Uterus (tissue), 4 donors: ENCODE results near the gene PITPNM3. TPM values are rescaled to one million over a fixed set of nuclear protein-coding genes. Genes with fewer than 3 reads are reported as not detected.

Experiments
- DNase-seq, 2 donors: peaks; one replicate each; pipeline ENCODE4 v3.0.0-alpha.2; 2019 to 2020
- H3K27ac ChIP-seq, 2 donors: fragments of 200-600 bp; sonication (generic); 1 replicate in 1 of 2; 2 replicates in 1 of 2; pipeline ENCODE4 v1.5.1; 2016 to 2018
- H3K27me3 ChIP-seq, 2 donors: fragments of 200-600 bp; sonication (generic); one replicate each; pipeline ENCODE4 v1.5.1; 2018 to 2019; ENCODE audit warnings: control low read depth in 1 of 2
- H3K36me3 ChIP-seq, 2 donors: fragments of 200-600 bp; sonication (generic); one replicate each; pipeline ENCODE4 v1.5.1; 2019; ENCODE audit warnings: control low read depth in 1 of 2
- H3K4me1 ChIP-seq, 2 donors: fragments of 200-600 bp; sonication (generic); one replicate each; pipeline ENCODE4 v1.5.1; 2018 to 2019; ENCODE audit warnings: control low read depth in 1 of 2
- H3K4me3 ChIP-seq, 2 donors: fragments of 200-600 bp; sonication (generic); 1 replicate in 1 of 2; 2 replicates in 1 of 2; pipeline ENCODE4 v1.5.1; 2018 to 2019; ENCODE audit warnings: mild to moderate bottlenecking in 1 of 2
- H3K9me3 ChIP-seq, 2 donors: fragments of 200-600 bp; sonication (generic); one replicate each; pipeline ENCODE4 v1.5.1; 2019; ENCODE audit warnings: control low read depth in 1 of 2
- POLR2A ChIP-seq, 2 donors: fragments of 450-650 bp; IDR thresholded peaks; one replicate each; pipeline ENCODE4 v1.6.1; 2016; ENCODE audit warnings: antibody characterized with exemption in 2 of 2, mild to moderate bottlenecking in 1 of 2, moderate library complexity in 1 of 2
- intact Hi-C: fragments of 100-400 bp; cut with DNase I; formaldehyde crosslinking; loops from one replicate; pipeline ENCODE4 v1.15.1; 2023; ENCODE audit warnings: low total_unique reads
- total RNA-seq, 4 donors: library from RNA; depleted of rRNA in 3 of 4; stranded (reverse); fragments of >200 nt in 3 of 4; gene quantifications; one replicate each; pipeline versions ENCODE4 v1.1.0 to v1.2.4, GENCODE V29; 2014 to 2023
- TF ChIP-seq, protein P1 (sequence below), 4 experiments: fragments of 200-600 bp in 2 of 4; fragments of 450-650 bp in 2 of 4; sonication (generic) in 2 of 4; IDR thresholded peaks; one replicate each; pipeline ENCODE4 v1.5.1; 2016 to 2019; ENCODE audit warnings: antibody characterized with exemption in 4 of 4, mild to moderate bottlenecking in 2 of 4, moderate library complexity in 1 of 4
- donor health status: DM: yes; HTN: yes; CAD: no.

The PITPNM3 gene
- total RNA-seq, 4 donors from 2014 or later = 0.59 to 9.3 (median 6.1) TPM

DNA sequence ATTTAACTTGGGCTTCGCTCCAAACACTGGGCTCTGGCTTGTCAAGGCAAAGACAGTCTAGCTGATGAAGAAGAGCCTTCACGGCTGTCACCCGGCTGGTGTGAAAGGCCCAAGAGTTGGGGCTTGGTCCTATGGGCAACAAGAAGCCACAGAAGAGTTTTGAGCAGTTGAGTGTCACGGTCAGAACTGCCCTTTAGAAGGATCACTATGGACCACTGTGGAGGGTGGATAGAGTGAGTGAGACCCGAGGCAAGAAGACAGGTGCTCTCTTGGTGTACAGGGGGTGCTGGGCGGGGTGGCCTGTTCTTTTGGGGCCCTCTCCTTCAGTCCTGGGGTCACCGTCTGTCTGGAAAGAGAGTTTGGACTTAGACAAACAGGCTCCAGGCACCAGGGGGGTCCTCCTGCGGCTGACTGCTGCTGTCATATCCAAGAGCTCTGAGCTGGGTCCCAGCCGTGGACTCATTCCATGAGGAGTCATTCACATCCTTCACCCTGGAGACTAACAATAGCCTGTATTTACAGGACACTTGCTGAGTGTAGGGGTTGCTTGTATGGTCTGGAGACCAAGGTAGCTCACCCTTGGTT, 109.7 kb downstream of the PITPNM3 start:
- H3K9me3 ChIP-seq = no peaks in the 10 kb centered on the region
- DNase-seq = no peak
- no peak overlapping the region for H3K27ac ChIP-seq
- no peaks in the 10 kb centered on the region for H3K36me3 ChIP-seq
- TF ChIP-seq POLR2A (IDR thresholded peaks at IDR 0.05) = no peak
- TF ChIP-seq, protein P1, sequence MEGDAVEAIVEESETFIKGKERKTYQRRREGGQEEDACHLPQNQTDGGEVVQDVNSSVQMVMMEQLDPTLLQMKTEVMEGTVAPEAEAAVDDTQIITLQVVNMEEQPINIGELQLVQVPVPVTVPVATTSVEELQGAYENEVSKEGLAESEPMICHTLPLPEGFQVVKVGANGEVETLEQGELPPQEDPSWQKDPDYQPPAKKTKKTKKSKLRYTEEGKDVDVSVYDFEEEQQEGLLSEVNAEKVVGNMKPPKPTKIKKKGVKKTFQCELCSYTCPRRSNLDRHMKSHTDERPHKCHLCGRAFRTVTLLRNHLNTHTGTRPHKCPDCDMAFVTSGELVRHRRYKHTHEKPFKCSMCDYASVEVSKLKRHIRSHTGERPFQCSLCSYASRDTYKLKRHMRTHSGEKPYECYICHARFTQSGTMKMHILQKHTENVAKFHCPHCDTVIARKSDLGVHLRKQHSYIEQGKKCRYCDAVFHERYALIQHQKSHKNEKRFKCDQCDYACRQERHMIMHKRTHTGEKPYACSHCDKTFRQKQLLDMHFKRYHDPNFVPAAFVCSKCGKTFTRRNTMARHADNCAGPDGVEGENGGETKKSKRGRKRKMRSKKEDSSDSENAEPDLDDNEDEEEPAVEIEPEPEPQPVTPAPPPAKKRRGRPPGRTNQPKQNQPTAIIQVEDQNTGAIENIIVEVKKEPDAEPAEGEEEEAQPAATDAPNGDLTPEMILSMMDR (IDR thresholded peaks at IDR 0.05) = no peak
- intact Hi-C loops = no loop called here
- no peaks in the 10 kb centered on the region for H3K4me1 ChIP-seq
- no peaks in the 10 kb centered on the region for H3K27me3 ChIP-seq
- H3K4me3 ChIP-seq = no peak overlapping the region

GRCh38 chr17:6444571-6445335, 111.6 kb downstream of the PITPNM3 start:
- Histone ChIP-seq H3K4me3 (peak overlapping the region; percentile 43), H3K4me1 (no peaks in the 10 kb centered on the region), H3K36me3 (no peaks in the 10 kb centered on the region), H3K27me3 (no peaks in the 10 kb centered on the region), H3K9me3 (no peaks in the 10 kb centered on the region), H3K27ac (no peak overlapping the region)
- DNase-seq = no peak
- TF ChIP-seq POLR2A (IDR thresholded peaks at IDR 0.05) = no peak
- TF ChIP-seq, protein P1 (IDR thresholded peaks at IDR 0.05) = no peak
- intact Hi-C loops = no loop called here

DNA sequence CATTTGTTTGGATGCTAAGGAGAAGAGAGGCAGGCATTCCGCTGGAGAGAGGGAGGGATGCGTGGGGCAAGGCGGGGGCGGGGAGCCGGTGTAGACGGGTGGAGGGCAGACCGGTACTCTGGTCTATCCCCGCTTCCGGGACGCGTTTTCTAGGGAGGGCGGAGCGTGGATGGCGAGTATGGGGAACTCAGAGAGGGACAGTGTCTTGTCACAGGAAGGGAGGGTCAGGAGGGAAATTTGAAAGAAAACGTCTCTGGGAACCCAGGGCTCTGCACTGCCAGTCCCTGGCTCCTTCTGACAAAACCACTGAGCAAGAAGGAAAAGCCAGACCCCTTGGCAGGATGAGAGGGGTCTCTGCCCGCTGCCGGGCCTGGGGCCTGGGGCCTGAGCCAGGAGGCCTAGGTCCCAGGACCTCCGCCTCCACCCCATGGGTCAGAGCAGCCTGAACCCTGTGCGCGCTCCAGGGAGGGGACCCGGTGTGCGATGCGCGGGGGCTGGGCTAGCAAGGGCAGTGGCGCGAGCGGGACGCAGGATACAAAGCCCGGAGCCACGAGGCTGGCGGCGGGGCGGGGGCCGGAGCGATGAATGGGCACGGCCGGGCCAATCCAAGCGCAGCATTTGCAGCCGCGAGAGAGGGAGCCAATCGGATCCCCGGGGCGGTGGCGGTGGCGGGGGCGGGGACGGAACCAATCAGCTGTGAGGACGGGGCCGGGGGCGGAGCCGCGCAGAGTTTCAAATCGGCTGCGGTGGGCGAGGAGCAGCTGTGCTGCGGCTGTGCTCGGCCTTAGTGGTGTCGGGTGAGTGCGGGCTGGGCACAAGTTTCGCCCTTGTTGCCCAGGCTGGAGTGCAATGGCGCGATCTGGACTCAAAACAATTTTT, 112.4 kb downstream of the PITPNM3 start, which contains the start of gene PIMREG:
Gene PIMREG (plus strand): TSS at position 764 of the 879 bp plus-strand sequence. CDS start 656 bp downstream, outside the sequence.
- H3K27ac ChIP-seq = no peak within 1 kb of the TSS
- peak; percentile 78 to 83 for DNase-seq
- intact Hi-C loops = no loop called here

DNA sequence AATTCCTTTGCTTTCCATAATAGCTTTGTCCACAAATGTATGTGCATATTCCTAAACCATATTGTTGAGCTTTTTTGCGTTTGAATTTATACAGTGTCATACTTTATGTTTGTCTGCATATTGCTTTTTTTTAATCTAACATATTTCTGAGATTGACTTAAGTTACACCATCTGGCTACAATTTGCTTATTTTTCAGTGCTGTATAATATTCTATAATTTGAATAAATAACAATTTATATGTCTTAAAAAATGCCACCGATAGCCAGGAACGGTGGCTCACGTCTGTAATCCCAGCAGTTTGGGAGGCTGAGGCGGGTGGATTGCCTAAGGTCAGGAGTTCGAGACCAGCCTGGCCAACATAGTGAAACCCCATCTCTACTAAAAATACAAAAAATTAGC, 113.6 kb downstream of the PITPNM3 start:
- intact Hi-C loops = no loop called here

More for the DNA sequence above, 112.4 kb downstream of the PITPNM3 start, which contains the start of gene PIMREG:
- H3K9me3 ChIP-seq = no peaks in the 10 kb centered on the region
- TF ChIP-seq, protein P1 (IDR thresholded peaks at IDR 0.05) = no peak
- no peak for TF ChIP-seq POLR2A (IDR thresholded peaks at IDR 0.05)
- no peaks in the 10 kb centered on the region for H3K4me1 ChIP-seq
- peak within 1 kb of the TSS; percentile 43 for H3K4me3 ChIP-seq
- no peaks in the 10 kb centered on the region for H3K36me3 ChIP-seq
- no peaks in the 10 kb centered on the region for H3K27me3 ChIP-seq

More for the DNA sequence above, 113.6 kb downstream of the PITPNM3 start:
- no peaks in the 10 kb centered on the region for H3K27me3 ChIP-seq
- TF ChIP-seq POLR2A (IDR thresholded peaks at IDR 0.05) = no peak
- TF ChIP-seq, protein P1 (IDR thresholded peaks at IDR 0.05) = no peak
- H3K4me1 ChIP-seq = no peaks in the 10 kb centered on the region
- no peak for DNase-seq
- no peaks in the 10 kb centered on the region for H3K36me3 ChIP-seq
- no peak overlapping the region for H3K27ac ChIP-seq
- no peaks in the 10 kb centered on the region for H3K9me3 ChIP-seq
- H3K4me3 ChIP-seq = no peak overlapping the region
